HG03521 (cell line): ENCODE measurements around the gene GJB1.
A peak's percentile ranks its signal among the peaks of the same experiment; 100 is the strongest.
"Not testable (repeated sequence)": the region's sequence is repeated elsewhere in the genome, so short reads cannot be mapped to it uniquely, and the experiment has no call there.

ENCODE experiments used
- ATAC-seq: cut with Tn5 transposase; IDR thresholded peaks from one replicate; pipeline ENCODE4 v1.9.1; 2021; ENCODE audit warnings: mild to moderate bottlenecking, moderate library complexity; ENCODE audit not compliant: unreplicated experiment

The GJB1 gene

GRCh38 chrX:71253253-71254091 lies 30.4 kb downstream of the GJB1 start:
- no peak for ATAC-seq

GRCh38 chrX:71254092-71254963 lies 31.3 kb downstream of the GJB1 start, which contains the start of gene ZMYM3:
ZMYM3 (minus strand) TSS chrX:71254140; CDS start chrX:71253255, 885 bp downstream.
- ATAC-seq: peak; percentile 80

- no peak for ATAC-seq
Observed at GRCh38 chrX:71256051-71256450, 33.0 kb downstream of the GJB1 start.

- no peak for ATAC-seq
Observed at GRCh38 chrX:71256856-71257255, 33.8 kb downstream of the GJB1 start.

GRCh38 chrX:71268624-71269023 lies 45.6 kb downstream of the GJB1 start:
- not testable (repeated sequence) for ATAC-seq

GRCh38 chrX:71269801-71270395 lies 46.9 kb downstream of the GJB1 start:
- no peak for ATAC-seq

- ATAC-seq: not testable (repeated sequence)
Observed at GRCh38 chrX:71272313-71272712, 49.3 kb downstream of the GJB1 start.
